H7 (cell line): Measurements from ENCODE around the gene REEP5. TPM values are rescaled to one million over a fixed set of nuclear protein-coding genes. Genes with fewer than 3 reads are reported as not detected.

Experiments used
- DNase-seq: peaks from one replicate; pipeline ENCODE4 v3.0.0; 2012
- H3K27me3 ChIP-seq: 2 replicates; pipeline ENCODE4 v1.6.0; 2011; ENCODE audit warnings: mild to moderate bottlenecking, low read length; ENCODE audit not compliant: control insufficient read depth, insufficient read depth
- H3K36me3 ChIP-seq: replicated peaks from 2 replicates; pipeline ENCODE4 v1.5.1; 2011; ENCODE audit warnings: low read length; ENCODE audit not compliant: control insufficient read depth, insufficient read depth
- H3K4me3 ChIP-seq: 2 replicates; pipeline ENCODE4 v1.5.1; 2011; ENCODE audit warnings: low read depth, mild to moderate bottlenecking, control low read depth, low read length, moderate library complexity; ENCODE audit not compliant: insufficient read depth
- total RNA-seq: library from RNA; depleted of rRNA; stranded (reverse); fragments of >200 nt; shearing (Covaris generic); gene quantifications from 2 replicates; pipeline ENCODE4 v1.2.3, GENCODE V29; 2014

REEP5 gene
- total RNA-seq, 1 experiment from 2014 or later, result 30.1 TPM

DNA sequence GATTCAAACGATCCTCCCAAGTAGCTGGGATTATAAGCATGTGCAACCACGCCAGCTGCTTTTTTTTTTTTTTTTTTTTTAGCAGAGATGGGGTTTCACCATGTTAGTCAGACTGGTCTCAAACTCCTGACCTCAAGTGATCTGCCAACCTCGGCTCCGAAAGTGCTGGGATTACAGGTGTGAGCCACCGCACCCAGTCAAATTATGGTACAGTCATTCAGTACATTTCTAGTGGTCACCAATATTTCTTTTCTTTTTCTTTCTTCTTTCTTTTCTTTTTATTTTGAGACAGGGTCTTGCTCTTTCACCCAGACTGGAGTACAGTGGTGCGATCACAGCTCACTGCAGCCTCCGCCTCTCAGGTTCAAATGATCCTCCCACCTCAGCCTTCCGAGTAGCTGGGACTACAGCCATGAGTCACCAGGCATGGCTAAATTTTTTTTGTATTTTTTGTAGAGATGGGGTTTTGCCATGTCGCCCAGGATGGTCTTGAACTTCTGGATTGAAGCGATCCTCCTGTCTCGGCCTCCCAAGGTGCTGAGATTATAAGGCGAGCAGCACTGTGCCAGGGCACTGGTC is 29.2 kb upstream of the REEP5 start:
- DNase-seq, result no peak
- H3K36me3 ChIP-seq, result no peaks in the 10 kb centered on the region
- no peaks in the 10 kb centered on the region for H3K27me3 ChIP-seq
- H3K4me3 ChIP-seq, result no peak overlapping the region

DNA sequence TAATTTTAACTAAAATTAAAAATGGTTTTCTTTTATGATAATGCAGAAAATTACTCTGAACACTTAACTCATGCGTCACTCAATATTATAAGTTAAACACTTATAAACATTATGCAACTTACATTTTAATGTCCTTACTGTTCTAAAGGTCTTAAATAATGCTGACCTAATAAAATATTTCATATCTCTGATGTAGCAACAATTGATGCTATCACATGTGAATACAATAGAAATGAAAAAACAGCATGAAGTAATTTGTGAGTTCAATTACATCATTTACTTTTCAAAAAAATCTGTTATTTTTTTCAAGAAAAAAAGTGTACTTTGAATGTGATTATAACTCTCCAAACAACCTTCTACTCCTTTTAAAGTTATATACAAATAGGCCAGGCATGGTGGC is 26.4 kb upstream of the REEP5 start:
- no peak for DNase-seq
- no peaks in the 10 kb centered on the region for H3K36me3 ChIP-seq
- H3K27me3 ChIP-seq, result no peaks in the 10 kb centered on the region
- no peak overlapping the region for H3K4me3 ChIP-seq

DNA sequence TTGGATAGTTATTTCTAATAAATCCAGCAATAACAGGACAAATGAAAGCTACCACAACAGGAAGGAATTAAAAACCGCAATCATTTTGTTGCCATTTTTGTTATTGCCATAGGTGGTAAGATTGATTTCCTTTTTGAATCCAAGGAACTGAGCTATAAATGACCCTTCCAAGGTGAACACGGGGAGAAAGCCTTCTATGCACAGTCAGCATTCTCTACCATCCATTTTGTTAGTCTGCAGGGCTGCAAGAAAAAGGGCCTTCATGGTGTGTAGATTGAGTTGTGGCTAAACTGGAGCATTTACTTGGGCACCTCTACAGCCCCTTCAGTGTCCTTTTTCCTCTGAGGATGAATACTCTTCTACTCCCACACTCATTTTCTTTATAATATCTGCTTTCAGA is 18.6 kb upstream of the REEP5 start:
- no peaks in the 10 kb centered on the region for H3K27me3 ChIP-seq
- no peak for DNase-seq
- H3K36me3 ChIP-seq, result no peaks in the 10 kb centered on the region
- H3K4me3 ChIP-seq, result no peak overlapping the region

DNA sequence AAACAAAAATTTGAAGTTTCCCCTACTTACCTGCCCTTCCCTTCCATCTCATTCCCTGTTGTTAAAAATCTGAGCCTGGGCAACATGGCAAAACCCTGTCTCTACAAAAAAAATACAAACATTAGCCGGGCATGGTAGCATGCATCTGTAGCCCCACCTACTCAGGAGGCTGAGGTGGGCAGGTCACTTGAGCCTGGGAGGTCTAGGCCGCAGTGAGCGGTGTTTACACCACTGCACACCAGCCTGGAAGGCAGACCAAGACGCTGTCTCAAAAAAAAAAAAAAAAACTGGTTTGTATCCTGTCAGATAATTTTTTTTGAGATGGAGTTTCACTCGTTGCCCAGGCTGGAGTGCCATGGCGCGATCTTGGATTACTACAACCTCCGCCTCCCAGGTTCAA is 16.3 kb upstream of the REEP5 start:
- H3K27me3 ChIP-seq, result no peaks in the 10 kb centered on the region

DNA sequence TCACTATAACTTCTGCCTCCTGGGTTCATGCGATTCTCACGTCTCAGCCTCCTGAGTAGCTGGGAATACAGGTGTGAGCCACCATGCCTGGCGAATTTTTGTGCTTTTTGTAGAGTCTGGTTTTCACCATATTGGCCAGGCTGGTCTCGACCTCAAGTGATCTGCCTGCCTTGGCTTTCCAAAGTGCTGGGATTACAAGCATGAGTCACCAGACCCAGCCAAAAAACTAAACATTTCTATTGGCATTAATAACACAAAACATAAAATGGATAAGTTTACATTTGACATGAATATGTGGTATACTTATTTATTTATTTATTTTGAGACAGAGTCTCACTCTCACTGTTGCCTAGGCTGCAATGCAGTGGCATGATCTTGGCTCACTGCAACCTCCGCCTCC is 13.6 kb upstream of the REEP5 start:
- no peak overlapping the region for H3K4me3 ChIP-seq
- no peaks in the 10 kb centered on the region for H3K36me3 ChIP-seq
- no peaks in the 10 kb centered on the region for H3K27me3 ChIP-seq
- DNase-seq, result no peak

More for the DNA sequence above, 16.3 kb upstream of the REEP5 start:
- Histone ChIP-seq H3K36me3 (no peaks in the 10 kb centered on the region), H3K4me3 (no peak overlapping the region)
- no peak for DNase-seq

DNA sequence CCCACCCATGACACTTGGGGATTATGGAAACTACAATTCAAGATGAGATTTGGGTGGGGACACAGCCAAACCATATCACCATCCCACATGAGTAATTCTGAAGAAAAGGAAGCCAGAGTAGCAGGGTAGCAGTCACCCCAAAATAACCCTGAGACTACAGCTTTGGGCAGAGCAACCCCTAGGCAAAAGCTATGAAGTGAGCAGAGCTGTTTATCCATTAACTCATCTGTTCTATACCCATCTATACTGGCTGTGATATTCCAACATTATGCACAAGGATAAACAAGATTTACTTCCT is 12.3 kb upstream of the REEP5 start:
- H3K36me3 ChIP-seq, result no peaks in the 10 kb centered on the region

DNA sequence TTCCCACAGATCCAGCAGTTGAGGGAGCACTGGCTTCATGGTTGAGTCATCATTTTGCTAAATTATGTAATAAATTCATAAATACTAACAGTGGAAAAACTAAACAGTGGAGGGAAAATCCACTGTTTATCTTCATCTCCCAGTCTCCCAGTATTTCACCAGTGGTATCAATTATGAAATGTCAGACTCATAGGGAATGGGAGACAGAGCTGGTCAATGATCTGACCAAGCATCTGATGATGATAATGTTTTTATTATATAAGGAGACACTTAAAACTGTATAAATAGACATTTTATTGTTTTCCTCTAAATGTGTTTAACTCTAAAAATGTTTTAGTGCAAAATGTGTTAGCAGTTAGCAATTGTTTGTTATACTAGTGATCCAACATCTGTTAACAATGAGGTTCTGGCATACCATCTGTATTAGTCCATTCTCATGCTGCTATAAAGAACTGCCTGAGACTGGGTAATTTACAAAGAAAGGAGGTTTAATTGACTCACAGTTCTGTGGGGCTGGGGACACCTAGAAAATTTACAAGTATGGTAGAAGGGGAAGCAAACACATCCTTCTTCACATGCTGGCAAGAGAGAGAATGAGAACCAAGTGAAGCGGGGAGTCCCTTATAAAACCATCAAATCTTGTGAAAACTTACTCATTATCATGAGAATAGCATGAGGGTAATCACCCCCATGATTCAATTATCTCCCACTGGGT is 11.8 kb upstream of the REEP5 start:
- H3K27me3 ChIP-seq, result no peaks in the 10 kb centered on the region
- no peak for DNase-seq
- H3K36me3 ChIP-seq, result no peaks in the 10 kb centered on the region
- no peak overlapping the region for H3K4me3 ChIP-seq

More for the DNA sequence above, 12.3 kb upstream of the REEP5 start:
- Histone ChIP-seq H3K4me3 (no peak overlapping the region), H3K27me3 (no peaks in the 10 kb centered on the region)
- DNase-seq, result no peak

DNA sequence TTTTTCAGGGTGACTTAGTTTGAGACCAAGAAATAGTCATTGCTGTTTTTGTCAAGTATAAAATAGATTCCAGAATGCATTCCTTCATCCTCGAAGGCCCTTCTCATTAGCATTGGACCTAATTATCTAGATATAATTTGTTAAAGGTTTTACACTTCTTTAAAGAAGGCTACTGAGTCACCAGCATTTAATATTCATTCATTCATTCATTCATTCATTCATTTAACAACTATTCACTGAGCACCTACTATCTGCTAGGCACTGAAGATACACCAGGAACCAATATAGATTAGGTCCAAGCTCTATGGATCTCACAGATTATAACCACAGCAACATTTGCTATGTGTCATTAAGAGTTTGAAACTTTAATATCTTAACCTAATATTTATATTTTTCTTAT is 11.1 kb upstream of the REEP5 start:
- DNase-seq, result no peak
- H3K27me3 ChIP-seq, result no peaks in the 10 kb centered on the region
- no peaks in the 10 kb centered on the region for H3K36me3 ChIP-seq
- no peak overlapping the region for H3K4me3 ChIP-seq

DNA sequence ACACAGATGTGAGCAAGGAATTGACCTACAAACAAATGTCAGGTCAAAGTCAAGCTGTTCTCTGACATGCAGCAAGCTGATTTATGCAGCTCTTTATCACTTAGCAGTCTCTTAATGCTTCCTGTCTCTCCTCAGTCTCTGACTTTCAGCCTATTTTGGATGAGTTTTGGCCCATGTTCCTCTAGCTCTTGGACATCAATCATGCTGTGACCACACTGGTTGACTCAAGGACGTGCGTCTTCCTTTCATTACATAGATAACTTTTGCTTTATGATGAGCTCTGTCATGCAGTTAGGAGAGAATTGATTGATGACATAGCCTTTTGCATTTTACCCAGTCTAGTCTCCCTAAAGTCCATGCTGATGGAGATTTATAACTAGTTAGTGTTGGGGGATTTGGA is 9.4 kb upstream of the REEP5 start:
- Histone ChIP-seq H3K4me3 (no peak overlapping the region), H3K36me3 (no peaks in the 10 kb centered on the region), H3K27me3 (no peaks in the 10 kb centered on the region)
- no peak for DNase-seq

DNA sequence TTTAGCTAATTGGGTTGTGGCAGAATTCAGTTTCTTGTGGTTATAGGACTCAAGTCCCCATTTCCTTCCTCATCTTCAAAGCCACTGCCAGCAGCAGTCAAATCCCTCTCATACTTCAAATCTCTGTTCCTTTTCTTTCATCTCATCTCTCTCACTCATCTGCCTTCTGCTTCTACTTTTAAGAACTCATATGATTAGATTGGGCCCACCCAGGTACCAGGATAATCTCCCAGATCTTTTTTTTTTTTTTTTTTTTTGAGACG is 8.0 kb upstream of the REEP5 start:
- Histone ChIP-seq H3K27me3 (no peaks in the 10 kb centered on the region), H3K4me3 (no peak overlapping the region), H3K36me3 (no peaks in the 10 kb centered on the region)
- DNase-seq, result no peak

DNA sequence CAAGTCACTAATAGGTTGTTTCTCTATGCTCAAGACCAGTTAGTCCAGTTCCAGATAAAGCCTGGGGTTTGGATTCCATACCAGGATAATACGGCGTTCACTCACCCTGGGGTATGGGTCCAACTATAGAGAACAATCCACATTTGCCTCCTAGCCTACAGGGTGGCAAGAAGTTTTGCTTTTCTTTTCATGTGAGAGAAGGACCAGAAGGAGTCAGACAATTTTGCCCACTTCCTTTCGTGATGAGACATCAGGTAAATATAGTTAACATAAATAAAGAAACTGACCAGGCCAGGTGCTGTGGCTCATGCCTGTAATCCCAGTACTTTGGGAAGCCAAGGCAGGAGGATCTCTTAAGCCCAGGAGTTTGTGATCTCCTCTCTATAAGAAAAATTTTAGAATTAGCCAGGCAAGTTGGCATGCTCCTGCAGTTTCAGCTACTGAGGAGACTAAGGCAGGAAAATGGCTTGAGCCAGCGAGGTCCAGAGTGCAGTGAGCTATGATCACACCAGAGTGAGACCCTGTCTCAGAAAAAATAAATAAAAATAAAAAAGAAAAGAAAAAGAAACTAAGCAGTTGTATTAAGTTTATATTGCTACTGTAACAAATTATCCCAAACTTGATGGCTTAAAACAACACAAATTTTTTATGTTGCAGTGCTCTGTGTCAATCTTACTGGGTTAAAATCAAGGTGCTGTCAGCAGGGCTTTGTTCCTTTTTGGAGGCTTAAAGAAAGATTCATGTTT is 7.5 kb upstream of the REEP5 start:
- DNase-seq, result no peak
- H3K27me3 ChIP-seq, result no peaks in the 10 kb centered on the region
- no peaks in the 10 kb centered on the region for H3K36me3 ChIP-seq
- H3K4me3 ChIP-seq, result no peak overlapping the region

DNA sequence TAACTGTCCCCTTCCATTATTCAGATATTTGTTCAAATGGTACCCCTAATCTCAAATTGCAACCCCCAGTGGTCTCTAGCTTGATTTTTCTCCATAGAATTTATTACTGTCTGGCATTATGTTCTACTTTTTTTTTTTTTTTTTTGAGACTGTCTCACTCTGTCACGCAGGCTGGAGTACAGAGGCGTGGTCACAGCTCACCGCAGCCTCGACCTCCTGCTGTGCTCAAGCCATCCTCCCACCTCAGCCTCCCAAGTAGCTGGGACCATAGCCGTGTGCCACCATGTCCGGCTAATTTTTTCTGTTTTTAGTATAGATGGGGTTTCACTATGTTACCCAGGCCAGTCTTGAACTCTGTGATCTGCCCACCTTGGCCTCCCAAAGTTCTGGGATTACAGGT is 2.0 kb upstream of the REEP5 start:
- peaks cover 3% of the 10 kb centered on the region; the same call in 1 of the 2 replicates for H3K36me3 ChIP-seq
- H3K4me3 ChIP-seq, result no peak overlapping the region
- H3K27me3 ChIP-seq, result peaks cover 7% of the 10 kb centered on the region
- DNase-seq, result no peak

DNA sequence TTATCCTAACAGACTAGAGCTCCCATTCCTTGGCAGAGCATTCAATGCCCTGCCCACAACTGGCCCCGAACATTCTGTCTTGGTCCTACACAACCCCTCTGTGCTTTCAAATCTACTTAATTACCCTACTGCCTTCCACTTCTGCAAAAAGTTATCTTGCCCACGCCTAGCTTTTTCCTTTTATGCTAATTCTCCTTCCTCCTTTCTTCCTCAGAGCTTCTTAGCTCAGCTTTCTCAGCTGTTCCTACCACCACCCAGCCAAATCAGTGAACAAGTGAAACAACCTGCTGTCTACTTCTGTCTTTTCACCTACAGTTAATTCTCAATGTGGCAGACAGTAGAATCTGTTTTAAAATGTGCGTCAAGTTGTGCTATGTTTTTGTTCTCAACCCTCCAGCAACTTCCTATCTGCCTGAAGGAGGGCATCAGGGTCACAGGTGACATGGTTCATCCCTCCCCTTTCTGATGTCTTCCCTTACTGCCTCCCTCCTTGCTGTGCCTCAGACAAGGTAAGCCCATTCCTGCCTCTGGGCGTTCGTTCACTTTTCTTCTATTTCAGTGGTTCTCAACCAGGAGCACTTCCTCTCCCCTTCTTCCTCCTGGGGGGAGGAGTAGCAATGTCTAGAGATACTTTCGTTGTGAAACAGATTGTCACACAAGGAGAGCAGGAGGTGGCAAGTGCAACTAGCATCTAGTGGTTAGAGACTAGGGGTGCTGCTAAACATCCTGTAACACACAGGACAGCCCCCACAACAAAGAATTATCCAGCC is 1.3 kb upstream of the REEP5 start:
- DNase-seq, result no peak
- H3K27me3 ChIP-seq, result peaks cover 7% of the 10 kb centered on the region

DNA sequence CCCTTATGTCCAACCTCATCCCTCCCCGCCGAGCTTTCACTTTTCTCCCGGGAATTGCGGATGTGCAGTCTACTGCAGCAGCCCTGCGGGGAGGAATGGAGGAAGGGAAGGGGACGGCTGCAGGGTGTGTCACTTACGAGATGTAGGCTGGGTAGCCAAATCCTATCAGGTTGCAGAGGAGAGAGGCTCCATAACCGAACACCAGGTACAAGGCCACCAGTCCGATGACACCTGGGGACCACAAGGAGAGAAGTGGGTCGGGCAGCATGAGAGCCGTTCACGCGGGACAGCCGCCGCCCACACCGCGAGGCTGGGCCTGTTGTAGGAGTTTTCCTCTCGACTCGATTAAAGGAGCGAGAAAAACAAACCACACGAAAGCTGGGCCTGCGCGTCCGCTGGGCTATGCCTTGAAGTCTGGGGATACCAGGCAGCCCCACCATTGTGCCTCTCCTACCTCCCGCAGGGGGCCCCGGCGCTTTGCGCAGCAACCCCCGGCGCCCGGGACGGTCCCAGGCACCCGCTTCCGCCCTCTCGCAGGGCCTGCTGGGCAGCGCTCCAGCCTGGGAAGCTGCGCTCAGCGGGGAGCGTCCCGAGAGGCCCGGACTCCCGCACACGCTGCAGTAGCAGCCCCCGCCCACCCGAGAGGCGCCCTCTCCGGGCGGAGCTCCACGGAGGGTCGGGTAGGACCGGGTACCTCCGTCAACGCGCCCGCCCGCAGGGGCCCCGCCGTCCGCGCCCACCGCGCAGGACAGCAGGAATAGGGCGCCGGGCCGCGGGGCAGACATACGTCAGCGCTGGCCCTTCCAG is 798 bp downstream of the REEP5 start:
- DNase-seq, result peak; percentile 85
- Histone ChIP-seq H3K36me3 (peaks cover 11% of the 10 kb centered on the region), H3K27me3 (peaks cover 7% of the 10 kb centered on the region), H3K4me3 (peak overlapping the region; percentile 98)

More for the DNA sequence above, 1.3 kb upstream of the REEP5 start:
- H3K36me3 ChIP-seq, result peaks cover 6% of the 10 kb centered on the region
- H3K4me3 ChIP-seq, result no peak overlapping the region
